Endothelial cell of umbilical vein (primary cell): ENCODE results near the gene OGDH. TPM values are rescaled to one million over a fixed set of nuclear protein-coding genes. Genes with fewer than 3 reads are reported as not detected.

Experiments
- BruUV-seq: library from RNA; stranded (reverse); fragments of 400-500 nt; replicated peaks from 2 replicates; lab custom pipeline; 2021; lab: Mats Ljungman, UMichigan
- CTCF ChIA-PET: fragments of 300-600, 350-600 bp; sonication (Branson Sonifier 250); formaldehyde crosslinking; loops from one replicate; lab custom pipeline; 2021; ENCODE audit warnings: antibody characterized with exemption, inconsistent platforms; lab: Charles Lee
- POLR2A ChIA-PET: fragments of 300-600, 350-600 bp; sonication (Branson Sonifier 250); formaldehyde crosslinking; loops from one replicate; lab custom pipeline; 2021; ENCODE audit warnings: antibody characterized with exemption, inconsistent platforms; lab: Charles Lee
- DNase-seq: peaks from one replicate; pipeline ENCODE4 v3.0.0-alpha.2; 2011; ENCODE audit warnings: low read depth, low spot score
- FAIRE-seq: peaks from 2 replicates; lab custom pipeline; 2011; peaks lifted over from hg19 to GRCh38; lab: Jason Lieb, UNC
- H2AFZ ChIP-seq: 2 replicates; pipeline ENCODE4 v1.6.0; 2012; ENCODE audit warnings: low read depth, low read length, control low read depth, inconsistent platforms
- H3K27ac ChIP-seq: 2 replicates; pipeline ENCODE4 v1.5.1; 2011; ENCODE audit warnings: low read depth, mild to moderate bottlenecking, control low read depth, low read length, moderate library complexity; ENCODE audit not compliant: insufficient read depth
- H3K27me3 ChIP-seq, 2 experiments: 2 replicates each; pipeline versions ENCODE4 v1.6.0 to v1.6.1; 2011; ENCODE audit warnings: low read length in 2 of 2, mixed read lengths in 1 of 2; ENCODE audit not compliant: control insufficient read depth in 2 of 2, insufficient read depth in 2 of 2
- H3K36me3 ChIP-seq, 2 experiments: 2 replicates in 1 of 2; 3 replicates in 1 of 2; pipeline ENCODE4 v1.5.1; 2011; ENCODE audit warnings: low read length in 2 of 2, mild to moderate bottlenecking in 1 of 2, moderate library complexity in 1 of 2; ENCODE audit not compliant: control insufficient read depth in 2 of 2, insufficient read depth in 2 of 2; ENCODE audit errors: extremely low read depth in 1 of 2
- H3K4me1 ChIP-seq: 3 replicates; pipeline ENCODE4 v1.5.1; 2011; ENCODE audit warnings: mild to moderate bottlenecking, low read length; ENCODE audit not compliant: control insufficient read depth, insufficient read depth; ENCODE audit errors: extremely low read depth
- H3K4me2 ChIP-seq: 2 replicates; pipeline ENCODE4 v1.6.1; 2011; ENCODE audit warnings: low read length, control low read depth, mixed read lengths; ENCODE audit not compliant: insufficient read depth
- H3K4me3 ChIP-seq, 3 experiments: fragments of 200-600 bp in 1 of 3; sonication (generic), shearing (Covaris generic) in 1 of 3; replicated peaks in 1 of 3; 2 replicates each; pipeline ENCODE4 v1.5.1; 2011 to 2016; ENCODE audit warnings: control low read depth in 3 of 3, low read length in 3 of 3, mild to moderate bottlenecking in 2 of 3, inconsistent platforms in 1 of 3, low read depth in 1 of 3, moderate library complexity in 1 of 3; ENCODE audit not compliant: insufficient read depth in 1 of 3
- H3K79me2 ChIP-seq: 2 replicates; pipeline ENCODE4 v1.6.0; 2012; ENCODE audit warnings: low read length, inconsistent platforms; ENCODE audit not compliant: control insufficient read depth, insufficient read depth
- H3K9ac ChIP-seq: replicated peaks from 2 replicates; pipeline ENCODE3; 2011; ENCODE audit warnings: low read length, control low read depth; ENCODE audit not compliant: insufficient read depth; ENCODE audit errors: extremely low read depth
- H3K9me1 ChIP-seq: replicated peaks from 3 replicates; pipeline ENCODE4 v1.6.0; 2011; ENCODE audit warnings: mild to moderate bottlenecking, low read length; ENCODE audit not compliant: control insufficient read depth, insufficient read depth; ENCODE audit errors: extremely low read depth
- H3K9me3 ChIP-seq: replicated peaks from 2 replicates; pipeline ENCODE4 v1.5.1; 2012; ENCODE audit warnings: low read length, inconsistent platforms; ENCODE audit not compliant: control insufficient read depth, insufficient read depth
- H4K20me1 ChIP-seq: replicated peaks from 2 replicates; pipeline ENCODE3; 2011; ENCODE audit warnings: mild to moderate bottlenecking, low read length; ENCODE audit not compliant: control insufficient read depth, insufficient read depth; ENCODE audit errors: extremely low read depth
- EZH2 ChIP-seq: IDR thresholded peaks from 2 replicates; pipeline ENCODE4 v1.6.1; 2012; ENCODE audit warnings: borderline replicate concordance, low read depth, mild to moderate bottlenecking, moderate library complexity, low read length, inconsistent platforms; ENCODE audit not compliant: severe bottlenecking
- FOS ChIP-seq: IDR thresholded peaks from 2 replicates; pipeline ENCODE4 v1.6.1; 2011; ENCODE audit warnings: mild to moderate bottlenecking, low read length, moderate library complexity, borderline replicate concordance; ENCODE audit not compliant: insufficient read depth
- GATA2 ChIP-seq: IDR thresholded peaks from 2 replicates; pipeline ENCODE4 v1.7.0; 2011; ENCODE audit warnings: low read depth, mild to moderate bottlenecking, moderate library complexity, mixed read lengths, low read length; ENCODE audit not compliant: insufficient read length, insufficient read depth
- JUN ChIP-seq: IDR thresholded peaks from 2 replicates; pipeline ENCODE4 v1.6.1; 2011; ENCODE audit warnings: borderline replicate concordance, low read depth; ENCODE audit not compliant: insufficient read length, insufficient read depth
- MYC ChIP-seq: IDR thresholded peaks from one replicate; pipeline ENCODE4 v1.6.1; 2011; ENCODE audit warnings: mild to moderate bottlenecking, low read depth, low read length
- POLR2A ChIP-seq: IDR thresholded peaks from 2 replicates; pipeline ENCODE4 v1.6.1; 2012; ENCODE audit warnings: low read depth, mild to moderate bottlenecking, control low read depth, low read length
- POLR2AphosphoS5 ChIP-seq: IDR thresholded peaks from 2 replicates; pipeline ENCODE4 v1.6.1; 2012; ENCODE audit warnings: low read depth, mild to moderate bottlenecking, control low read depth, low read length, moderate library complexity; ENCODE audit not compliant: insufficient read depth
- dilution Hi-C: fragments of 300-500 bp; cut with MboI; formaldehyde crosslinking; loops from one replicate; pipeline ENCODE4 v1.15.0; 2019; ENCODE audit warnings: low sequenced_read_pairs; ENCODE audit not compliant: extremely low pct_ligation_motif_present
- intact Hi-C: fragments of 100-400 bp; cut with micrococcal nuclease; formaldehyde crosslinking; loops from one replicate; pipeline ENCODE4 v1.10.0; 2022
- polyA plus RNA-seq, 4 experiments: library from polyadenylated mRNA; depleted of rRNA in 3 of 4; stranded (reverse) in 3 of 4; unstranded in 1 of 4; fragments of >200 nt; gene quantifications; 2 replicates each; pipeline versions ENCODE4 v1.2.1 to v1.2.3, GENCODE V29; 2011 to 2012; ENCODE audit warnings: missing spikeins in 1 of 4
- total RNA-seq: library from RNA; stranded (reverse); gene quantifications from 2 replicates; pipeline ENCODE4 v1.2.3, GENCODE V29; 2021
- TF ChIP-seq, protein P1 (sequence below), 2 donors: IDR thresholded peaks; 1 replicate in 1 of 2; 2 replicates in 1 of 2; pipeline ENCODE4 v1.5.1; 2011; ENCODE audit warnings: low read length in 2 of 2, mild to moderate bottlenecking in 2 of 2, moderate library complexity in 2 of 2, control low read depth in 1 of 2, inconsistent platforms in 1 of 2, low read depth in 1 of 2; ENCODE audit not compliant: insufficient read depth in 1 of 2; ENCODE audit errors: extremely low read depth in 1 of 2
- TF ChIP-seq, protein P2 (sequence below): IDR thresholded peaks from 2 replicates; pipeline ENCODE4 v1.6.1; 2011; ENCODE audit not compliant: insufficient read depth, insufficient read length

OGDH gene
- total and polyA plus RNA-seq, 2 donors (not counting 3 experiments of a cell fraction or from before 2014, with no cell fraction given): 88.9 to 92.9 TPM

- no peaks in the 10 kb centered on the region for H4K20me1 ChIP-seq
- H3K27me3 ChIP-seq: no peaks in the 10 kb centered on the region
- intact Hi-C loops: no loop called here
- TF ChIP-seq JUN (no peak), EZH2 (no peak), POLR2A (no peak), FOS (no peak), MYC (no peak), POLR2AphosphoS5 (no peak), GATA2 (no peak)
- TF ChIP-seq, protein P1, sequence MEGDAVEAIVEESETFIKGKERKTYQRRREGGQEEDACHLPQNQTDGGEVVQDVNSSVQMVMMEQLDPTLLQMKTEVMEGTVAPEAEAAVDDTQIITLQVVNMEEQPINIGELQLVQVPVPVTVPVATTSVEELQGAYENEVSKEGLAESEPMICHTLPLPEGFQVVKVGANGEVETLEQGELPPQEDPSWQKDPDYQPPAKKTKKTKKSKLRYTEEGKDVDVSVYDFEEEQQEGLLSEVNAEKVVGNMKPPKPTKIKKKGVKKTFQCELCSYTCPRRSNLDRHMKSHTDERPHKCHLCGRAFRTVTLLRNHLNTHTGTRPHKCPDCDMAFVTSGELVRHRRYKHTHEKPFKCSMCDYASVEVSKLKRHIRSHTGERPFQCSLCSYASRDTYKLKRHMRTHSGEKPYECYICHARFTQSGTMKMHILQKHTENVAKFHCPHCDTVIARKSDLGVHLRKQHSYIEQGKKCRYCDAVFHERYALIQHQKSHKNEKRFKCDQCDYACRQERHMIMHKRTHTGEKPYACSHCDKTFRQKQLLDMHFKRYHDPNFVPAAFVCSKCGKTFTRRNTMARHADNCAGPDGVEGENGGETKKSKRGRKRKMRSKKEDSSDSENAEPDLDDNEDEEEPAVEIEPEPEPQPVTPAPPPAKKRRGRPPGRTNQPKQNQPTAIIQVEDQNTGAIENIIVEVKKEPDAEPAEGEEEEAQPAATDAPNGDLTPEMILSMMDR (IDR thresholded peaks at IDR 0.05; ENCODE audit: extremely low read depth in 1 of 2, insufficient read depth in 1 of 2, low read depth in 1 of 2, low read length in 2 of 2): no peak
- TF ChIP-seq, protein P2, sequence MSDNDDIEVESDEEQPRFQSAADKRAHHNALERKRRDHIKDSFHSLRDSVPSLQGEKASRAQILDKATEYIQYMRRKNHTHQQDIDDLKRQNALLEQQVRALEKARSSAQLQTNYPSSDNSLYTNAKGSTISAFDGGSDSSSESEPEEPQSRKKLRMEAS: no peak
- no peak overlapping the region for H2AFZ ChIP-seq
- FAIRE-seq (no peak), DNase-seq (no peak)
- no peak overlapping the region for H3K9ac ChIP-seq
- BruUV-seq: no TSS peak
- POLR2A ChIA-PET: no interaction called here
- H3K27ac ChIP-seq: no peak overlapping the region
- H3K9me3 ChIP-seq: no peaks in the 10 kb centered on the region
- H3K9me1 ChIP-seq: no peaks in the 10 kb centered on the region
- CTCF ChIA-PET: interaction anchor here (1.6 to 1.7 kb wide), 2 partner anchors 10 to 561 kb away, joined by 4 to 6 read pairs; no protein-coding TSS in a partner anchor
- peaks cover 24 to 26% of the 10 kb centered on the region in 2 experiments for H3K36me3 ChIP-seq
- H3K4me3 ChIP-seq: no peak overlapping the region
- H3K79me2 ChIP-seq: peaks cover 32% of the 10 kb centered on the region
- H3K4me2 ChIP-seq: no peak overlapping the region
- dilution Hi-C loops: no loop called here
- peaks cover 9% of the 10 kb centered on the region for H3K4me1 ChIP-seq
Measured at GRCh38 chr7:44575054-44575453, 31.4 kb upstream of the OGDH start.
